AG04450 (cell line): Measurements from ENCODE around the gene REEP5. TPM values are rescaled to one million over a fixed set of nuclear protein-coding genes. Genes with fewer than 3 reads are reported as not detected.

ENCODE experiments used
- CTCF ChIA-PET: fragments of 300-600, 350-600 bp; formaldehyde crosslinking; extraction: SDS; loops from one replicate; lab custom pipeline; 2022; ENCODE audit warnings: antibody characterized with exemption, inconsistent platforms; lab: Charles Lee
- POLR2A ChIA-PET: fragments of 350-600 bp; formaldehyde crosslinking; extraction: SDS; loops from one replicate; lab custom pipeline; 2021; ENCODE audit warnings: antibody characterized with exemption, inconsistent platforms; lab: Yijun Ruan, JAX
- DNase-seq: peaks from one replicate; pipeline ENCODE4 v3.0.0-alpha.2; 2011; ENCODE audit warnings: low read depth, low spot score
- H3K27ac ChIP-seq: one replicate; pipeline ENCODE4 v1.5.1; 2012; ENCODE audit warnings: low read depth, low read length, control low read depth
- H3K27me3 ChIP-seq: one replicate; pipeline ENCODE4 v1.6.0; 2012; ENCODE audit warnings: low read length; ENCODE audit not compliant: control insufficient read depth, insufficient read depth
- H3K4me3 ChIP-seq: 2 replicates; pipeline ENCODE4 v1.5.1; 2011; ENCODE audit warnings: mild to moderate bottlenecking, low read depth, low read length, control low read depth
- H3K9me3 ChIP-seq: 2 replicates; pipeline ENCODE4 v1.5.1; 2012; ENCODE audit warnings: low read length; ENCODE audit not compliant: control insufficient read depth, insufficient read depth
- polyA minus RNA-seq: library from RNA; depleted of rRNA, polyadenylated mRNA; stranded (reverse); fragments of >200 nt; gene quantifications from 2 replicates; pipeline ENCODE4 v1.2.3, GENCODE V29; 2011; rRNA and poly(A)+ RNA removed
- polyA plus RNA-seq: library from polyadenylated mRNA; depleted of rRNA; stranded (reverse); fragments of >200 nt; gene quantifications from 2 replicates; pipeline ENCODE4 v1.2.3, GENCODE V29; 2011; rRNA removed
- TF ChIP-seq, protein P1 (sequence below): IDR thresholded peaks from 2 replicates; pipeline ENCODE4 v1.5.1; 2011; ENCODE audit warnings: low read depth, low read length, control low read depth, inconsistent platforms

REEP5 gene
- polyA plus RNA-seq, result 163 and 176 TPM in 2 replicates
- polyA minus RNA-seq, result 161 and 175 TPM in 2 replicates

DNA sequence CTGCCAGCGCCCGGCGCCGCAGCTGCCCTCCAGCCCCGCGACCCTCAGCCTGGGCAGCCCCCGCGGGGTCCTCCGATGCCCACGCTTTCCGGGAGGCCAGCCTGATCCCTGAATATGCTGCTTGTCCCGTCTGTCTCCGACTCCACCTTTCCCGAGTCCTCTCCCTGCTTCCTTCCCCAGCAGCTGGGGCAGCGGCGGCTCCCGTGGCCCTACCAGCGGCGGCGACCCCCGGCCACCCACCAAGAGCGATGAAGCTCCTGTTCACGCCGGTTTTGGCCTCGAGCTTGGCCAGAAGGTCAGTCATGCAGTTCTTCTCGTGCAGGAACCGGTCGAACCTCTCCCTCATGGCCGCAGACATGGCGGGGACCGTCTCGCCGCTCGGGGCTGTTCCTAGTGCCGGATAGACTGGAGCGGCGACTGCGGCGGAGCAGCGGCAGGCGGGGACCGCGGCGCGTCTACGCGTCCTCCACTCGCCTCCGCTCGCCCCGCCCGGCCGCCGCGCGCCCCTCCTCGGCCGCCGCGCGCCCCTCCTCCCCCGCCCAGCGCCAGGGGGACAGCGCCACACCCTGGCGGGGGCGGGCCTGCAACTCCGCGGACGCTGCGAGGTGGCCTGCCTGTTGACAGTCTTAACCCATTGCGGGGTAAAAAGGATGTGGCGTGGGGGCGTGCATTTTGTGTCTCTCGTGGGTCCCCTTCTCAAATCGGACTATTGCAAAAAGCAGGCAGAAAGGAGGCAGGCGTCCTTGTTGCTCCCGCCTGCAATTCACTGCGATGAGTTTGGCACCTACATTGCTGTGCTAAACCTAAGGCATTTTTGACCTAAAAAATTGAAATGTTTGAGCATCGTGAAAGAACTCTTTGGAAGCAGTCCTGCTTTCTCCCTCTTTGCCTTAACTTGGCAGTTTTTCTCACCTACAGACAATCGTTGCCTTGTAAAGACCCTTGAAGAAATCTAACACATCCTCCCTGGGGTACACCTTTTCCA is at the start of gene REEP5:
Gene REEP5, minus strand, starts transcription at position 395 of the 985 bp plus-strand sequence. Its CDS starts 37 bp downstream, at position 358.
- ChIA-PET CTCF (interaction anchor here (0.6 to 2.3 kb wide), 14 partner anchors 9 to 592 kb away, joined by 3 to 9 read pairs (median 4); no protein-coding TSS in a partner anchor), POLR2A (interaction anchor here (0.6 to 2.0 kb wide), 4 partner anchors 32 to 61 kb away, joined by 4 to 12 read pairs (median 7); partner anchors contain the start of genes DCP2 and SRP19)
- TF ChIP-seq, protein P1, sequence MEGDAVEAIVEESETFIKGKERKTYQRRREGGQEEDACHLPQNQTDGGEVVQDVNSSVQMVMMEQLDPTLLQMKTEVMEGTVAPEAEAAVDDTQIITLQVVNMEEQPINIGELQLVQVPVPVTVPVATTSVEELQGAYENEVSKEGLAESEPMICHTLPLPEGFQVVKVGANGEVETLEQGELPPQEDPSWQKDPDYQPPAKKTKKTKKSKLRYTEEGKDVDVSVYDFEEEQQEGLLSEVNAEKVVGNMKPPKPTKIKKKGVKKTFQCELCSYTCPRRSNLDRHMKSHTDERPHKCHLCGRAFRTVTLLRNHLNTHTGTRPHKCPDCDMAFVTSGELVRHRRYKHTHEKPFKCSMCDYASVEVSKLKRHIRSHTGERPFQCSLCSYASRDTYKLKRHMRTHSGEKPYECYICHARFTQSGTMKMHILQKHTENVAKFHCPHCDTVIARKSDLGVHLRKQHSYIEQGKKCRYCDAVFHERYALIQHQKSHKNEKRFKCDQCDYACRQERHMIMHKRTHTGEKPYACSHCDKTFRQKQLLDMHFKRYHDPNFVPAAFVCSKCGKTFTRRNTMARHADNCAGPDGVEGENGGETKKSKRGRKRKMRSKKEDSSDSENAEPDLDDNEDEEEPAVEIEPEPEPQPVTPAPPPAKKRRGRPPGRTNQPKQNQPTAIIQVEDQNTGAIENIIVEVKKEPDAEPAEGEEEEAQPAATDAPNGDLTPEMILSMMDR, result peak; percentile 62
- Histone ChIP-seq H3K27ac (peak within 1 kb of the TSS; percentile 77), H3K9me3 (no peaks in the 10 kb centered on the region; the same call in 1 of the 2 replicates), H3K27me3 (no peaks in the 10 kb centered on the region), H3K4me3 (peak within 1 kb of the TSS; percentile 94)
- DNase-seq, result no peak

DNA sequence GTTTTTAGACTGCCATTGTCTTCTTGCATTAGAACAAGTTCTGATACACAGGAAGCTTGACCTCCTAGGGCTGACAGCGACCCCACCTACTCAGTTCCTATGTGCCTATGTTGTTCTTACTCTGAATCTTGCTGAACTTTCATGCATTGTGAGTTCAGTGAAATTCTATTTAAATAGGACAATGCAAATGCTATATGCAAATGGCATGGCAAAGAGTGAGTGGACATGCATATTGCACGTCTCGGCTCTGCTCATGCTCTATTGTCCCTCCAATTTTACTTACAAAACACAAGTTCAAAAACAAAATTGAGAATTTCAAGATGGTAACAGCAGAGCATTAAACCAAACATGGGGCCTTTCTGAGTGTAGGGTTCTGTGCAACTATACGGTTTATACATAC is 49.2 kb upstream of the REEP5 start:
- TF ChIP-seq, protein P1, result no peak
- H3K27me3 ChIP-seq, result no peaks in the 10 kb centered on the region
- ChIA-PET POLR2A (no interaction called here), CTCF (interaction anchor here (1.2 kb wide), 1 partner anchor 25 kb away, joined by 3 read pairs; no protein-coding TSS in a partner anchor)
- DNase-seq, result no peak
- no peaks in the 10 kb centered on the region for H3K9me3 ChIP-seq
- H3K4me3 ChIP-seq, result no peak overlapping the region
- no peak overlapping the region for H3K27ac ChIP-seq

DNA sequence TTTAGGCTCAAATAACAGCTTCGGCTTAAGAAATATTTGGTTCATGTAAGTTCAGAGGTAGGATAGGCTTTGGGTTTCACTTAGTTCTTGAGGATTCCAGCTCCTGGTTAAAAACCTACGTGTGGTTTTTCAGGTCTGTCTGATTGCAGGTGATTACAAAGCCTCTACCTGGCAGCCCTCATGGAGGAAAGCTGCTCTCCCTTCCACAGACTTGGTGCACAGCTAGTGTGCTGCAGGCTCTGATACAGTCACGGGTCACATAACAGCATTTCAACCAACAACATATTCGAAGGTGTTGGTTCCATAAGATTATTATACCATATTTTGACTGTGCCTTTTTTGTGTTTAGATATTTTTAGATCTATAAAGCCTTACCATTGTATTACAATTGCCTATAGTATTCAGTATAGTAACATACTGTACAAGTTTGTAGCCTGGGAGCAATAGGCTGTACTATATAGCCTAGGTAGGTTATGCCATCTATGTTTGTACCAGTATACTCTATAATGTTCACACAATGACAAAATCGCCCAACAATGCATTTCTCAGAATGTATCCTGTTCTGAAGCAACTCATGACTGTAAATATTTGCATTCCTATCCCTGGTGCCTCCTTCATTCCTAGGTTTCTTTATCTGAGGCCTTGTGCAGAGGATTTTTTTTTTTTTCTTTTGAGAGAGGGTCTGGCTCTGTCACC is 46.5 kb upstream of the REEP5 start:
- POLR2A ChIA-PET, result interaction anchor here (0.7 kb wide), 2 partner anchors 163 to 326 kb away, joined by 3 to 5 read pairs; no protein-coding TSS in a partner anchor
- Histone ChIP-seq H3K27me3 (no peaks in the 10 kb centered on the region), H3K9me3 (no peaks in the 10 kb centered on the region), H3K4me3 (no peak overlapping the region), H3K27ac (no peak overlapping the region)
- CTCF ChIA-PET, result interaction anchor here (0.9 to 1.0 kb wide), 2 partner anchors 8 to 638 kb away, joined by 3 read pairs; no protein-coding TSS in a partner anchor
- DNase-seq, result peak; percentile 48
- TF ChIP-seq, protein P1, result no peak

DNA sequence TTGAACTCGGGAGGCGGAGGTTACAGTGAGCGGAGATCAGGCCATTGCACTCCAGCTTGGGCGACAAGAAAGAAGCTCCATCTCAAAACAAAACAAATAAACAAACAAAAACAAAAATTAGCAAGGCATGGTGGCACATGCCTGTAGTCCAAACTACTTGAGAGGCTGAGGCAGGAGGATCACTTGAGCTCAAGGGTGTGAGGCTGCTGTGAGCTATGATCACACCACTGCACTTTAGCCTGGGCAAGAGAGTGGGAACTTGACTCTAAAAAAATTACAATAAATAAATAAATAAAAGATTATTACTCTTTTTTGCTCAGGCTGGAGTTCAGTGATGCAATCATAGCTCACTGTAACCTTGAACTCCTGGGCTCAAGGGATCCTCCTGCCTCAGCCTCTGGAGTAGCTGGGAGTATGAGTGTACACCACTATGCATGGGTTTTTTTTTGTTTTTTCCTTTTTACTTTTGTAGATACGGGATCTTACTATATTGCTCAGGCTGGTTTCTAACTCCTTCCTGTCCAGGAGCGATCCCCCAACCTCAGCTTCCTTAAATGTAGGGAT is 45.6 kb upstream of the REEP5 start:
- ChIA-PET POLR2A (interaction anchor here (0.7 kb wide), 1 partner anchor 17 kb away, joined by 4 read pairs; no protein-coding TSS in a partner anchor), CTCF (interaction anchor here (0.9 to 1.2 kb wide), 3 partner anchors 8 to 639 kb away, joined by 3 to 4 read pairs (median 3); partner anchors contain the start of gene DCP2)

More for the DNA sequence above, 45.6 kb upstream of the REEP5 start:
- H3K27ac ChIP-seq, result no peak overlapping the region
- H3K27me3 ChIP-seq, result no peaks in the 10 kb centered on the region
- H3K4me3 ChIP-seq, result no peak overlapping the region
- DNase-seq, result no peak
- no peaks in the 10 kb centered on the region for H3K9me3 ChIP-seq
- TF ChIP-seq, protein P1, result no peak
